HepG2 (cell line): ENCODE results near the gene LGALS3. TPM values are rescaled to one million over a fixed set of nuclear protein-coding genes. Genes with fewer than 3 reads are reported as not detected.
A peak's percentile ranks its signal among the peaks of the same experiment; 100 is the strongest.

ENCODE experiments used
- ATAD3A ChIP-seq: sonication (generic); formaldehyde crosslinking; IDR thresholded peaks from 2 replicates; pipeline ENCODE4 v1.4.0; 2020; ENCODE audit warnings: missing genetic modification reagents
- BORCS8-MEF2B ChIP-seq: sonication (generic); formaldehyde crosslinking; IDR thresholded peaks from 2 replicates; pipeline ENCODE4 v1.8.0; 2022; ENCODE audit warnings: mild to moderate bottlenecking, missing genetic modification reagents
- EP300 ChIP-seq, 3 experiments: sonication (generic) in 1 of 3; formaldehyde crosslinking in 1 of 3; IDR thresholded peaks; 2 replicates each; pipeline versions ENCODE4 v1.5.1 to v1.6.1; 2011 to 2020; ENCODE audit warnings: low read depth in 2 of 3, low read length in 2 of 3, borderline replicate concordance in 1 of 3, improper control_type of control experiment in 1 of 3, mild to moderate bottlenecking in 1 of 3, missing genetic modification reagents in 1 of 3, moderate library complexity in 1 of 3
- JUNB ChIP-seq: sonication (generic); formaldehyde crosslinking; IDR thresholded peaks from 2 replicates; pipeline ENCODE4 v1.8.0; 2022; ENCODE audit warnings: missing genetic modification reagents, mild to moderate bottlenecking, borderline replicate concordance
- KDM5B ChIP-seq: sonication (generic); formaldehyde crosslinking; IDR thresholded peaks from 2 replicates; pipeline ENCODE4 v1.4.0; 2020; ENCODE audit warnings: missing genetic modification reagents, mild to moderate bottlenecking, borderline replicate concordance
- KLF6 ChIP-seq: IDR thresholded peaks from 2 replicates; pipeline ENCODE4 v1.8.0; 2016; ENCODE audit warnings: missing biosample characterization, missing genetic modification reagents
- NFKB2 ChIP-seq: sonication (generic); formaldehyde crosslinking; IDR thresholded peaks from 2 replicates; pipeline ENCODE4 v1.4.0; 2020; ENCODE audit warnings: missing genetic modification reagents, borderline replicate concordance
- ZMYM3 ChIP-seq: sonication (generic); formaldehyde crosslinking; IDR thresholded peaks from 2 replicates; pipeline ENCODE4 v1.5.1; 2020; ENCODE audit warnings: mild to moderate bottlenecking, missing genetic modification reagents
- ZNF282 ChIP-seq: fragments of 450-650 bp; IDR thresholded peaks from 2 replicates; pipeline ENCODE4 v1.6.1; 2018; ENCODE audit not compliant: partially characterized antibody
- ZNF605 ChIP-seq: sonication (generic); formaldehyde crosslinking; IDR thresholded peaks from 2 replicates; pipeline ENCODE4 v1.8.0; 2022; ENCODE audit warnings: mild to moderate bottlenecking, missing genetic modification reagents
- ZNF670 ChIP-seq: sonication (generic); formaldehyde crosslinking; IDR thresholded peaks from 2 replicates; pipeline ENCODE4 v1.8.0; 2022; ENCODE audit warnings: mild to moderate bottlenecking, missing genetic modification reagents, borderline replicate concordance
- ZNF83 ChIP-seq: sonication (generic); formaldehyde crosslinking; IDR thresholded peaks from 2 replicates; pipeline ENCODE4 v1.4.0; 2020; ENCODE audit warnings: missing genetic modification reagents, mild to moderate bottlenecking, borderline replicate concordance
- ZSCAN20 ChIP-seq: sonication (generic); formaldehyde crosslinking; IDR thresholded peaks from 2 replicates; pipeline ENCODE4 v1.4.0; 2020; ENCODE audit warnings: missing genetic modification reagents, mild to moderate bottlenecking, borderline replicate concordance
- ZSCAN21 ChIP-seq: sonication (generic); formaldehyde crosslinking; IDR thresholded peaks from 2 replicates; pipeline ENCODE4 v1.8.0; 2022; ENCODE audit warnings: mild to moderate bottlenecking, missing genetic modification reagents, moderate library complexity, borderline replicate concordance
- polyA plus RNA-seq, 8 experiments: library from polyadenylated mRNA; depleted of rRNA in 3 of 8; stranded (reverse) in 7 of 8; unstranded in 1 of 8; fragments of >200 nt; fragmentation: Illumina TruSeq in 4 of 8; extraction: Trizol in 4 of 8; gene quantifications; 2 replicates each; pipeline versions ENCODE4 v1.2.1 to v1.2.3, GENCODE V29; 2011 to 2016; ENCODE audit warnings: low read depth in 4 of 8, missing spikeins in 1 of 8, mixed read lengths in 1 of 8; ENCODE audit not compliant: insufficient read depth in 1 of 8
- total RNA-seq, 5 experiments: library from RNA; depleted of rRNA; stranded (reverse); fragments of >200 nt; fragmentation: Illumina TruSeq; extraction: Trizol; gene quantifications; 2 replicates each; pipeline ENCODE4 v1.2.3, GENCODE V29; 2016; ENCODE audit warnings: low read depth in 1 of 5
- TF ChIP-seq, protein P1 (sequence below): sonication (generic); formaldehyde crosslinking; IDR thresholded peaks from 2 replicates; pipeline ENCODE4 v1.5.0; 2020; ENCODE audit warnings: mild to moderate bottlenecking, missing genetic modification reagents, borderline replicate concordance
- TF ChIP-seq, protein P2 (sequence below), 2 experiments: sonication (generic) in 1 of 2; formaldehyde crosslinking in 1 of 2; IDR thresholded peaks; 2 replicates each; pipeline versions ENCODE4 v1.4.0 to v1.6.1; 2018 to 2020; ENCODE audit warnings: missing genetic modification reagents in 2 of 2, borderline replicate concordance in 1 of 2, low read depth in 1 of 2, mild to moderate bottlenecking in 1 of 2, missing biosample characterization in 1 of 2
- TF ChIP-seq, protein P3 (sequence below): fragments of 450-650 bp; IDR thresholded peaks from 2 replicates; pipeline ENCODE4 v1.6.1; 2016
- TF ChIP-seq, protein P4 (sequence below): sonication (generic); formaldehyde crosslinking; IDR thresholded peaks from 2 replicates; pipeline ENCODE4 v1.4.0; 2020; ENCODE audit warnings: missing genetic modification reagents

LGALS3 gene
- total and polyA plus RNA-seq, 2 of the 13 experiments (the other 11 are each of a cell fraction or from before 2014, with no cell fraction given): 5.0 to 97.4 TPM

DNA sequence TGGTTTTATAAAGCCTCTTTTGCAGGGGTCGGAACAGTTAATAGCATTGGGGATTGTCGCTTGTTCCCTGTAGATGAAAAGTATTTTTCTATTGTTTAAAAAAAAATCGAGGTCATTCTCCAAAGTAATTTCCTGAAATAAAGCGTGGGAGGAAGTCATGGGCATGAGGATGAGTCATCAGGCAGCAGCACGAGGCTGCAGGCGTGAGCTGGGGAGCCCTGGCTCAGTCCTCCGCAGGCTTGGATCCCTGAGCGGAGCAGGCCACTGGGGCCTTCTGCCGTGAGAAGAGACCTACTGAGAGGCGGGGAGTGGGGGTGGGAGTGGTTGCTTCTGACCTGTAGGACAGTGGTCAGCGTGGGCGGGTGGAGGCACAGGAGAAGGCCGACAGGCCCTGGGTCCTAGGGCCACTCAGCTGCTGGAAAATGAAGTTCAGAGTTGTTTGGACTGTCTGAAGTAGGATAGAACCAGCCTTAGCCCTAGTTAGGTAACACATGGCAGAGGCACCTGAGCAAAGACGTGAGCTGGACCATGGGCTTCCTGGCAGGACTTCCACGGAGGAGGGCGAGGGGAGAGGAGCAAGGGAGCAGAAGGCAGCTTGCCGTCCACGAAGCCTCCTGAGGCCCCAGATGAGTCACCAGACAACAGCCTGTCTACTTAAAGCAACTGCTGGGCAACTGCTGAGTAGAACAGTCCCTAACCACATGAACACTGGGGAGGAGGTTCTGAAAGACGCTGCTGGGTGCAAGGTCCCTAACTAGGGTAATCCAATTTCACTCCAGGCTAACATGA lies 21.1 kb upstream of the LGALS3 start (continued):
- peak in 1 of 2 experiments; percentile 38; a peak in 1 of 4 replicates for TF ChIP-seq EP300 (IDR thresholded peaks at IDR 0.05; ENCODE audit: low read depth in 2 of 2, low read length in 2 of 2)
- no peak; the same call in none of the 2 replicates for TF ChIP-seq EP300 (CRISPR knock-in tag; IDR thresholded peaks at IDR 0.05; ENCODE audit: borderline replicate concordance)
- TF ChIP-seq, protein P1, sequence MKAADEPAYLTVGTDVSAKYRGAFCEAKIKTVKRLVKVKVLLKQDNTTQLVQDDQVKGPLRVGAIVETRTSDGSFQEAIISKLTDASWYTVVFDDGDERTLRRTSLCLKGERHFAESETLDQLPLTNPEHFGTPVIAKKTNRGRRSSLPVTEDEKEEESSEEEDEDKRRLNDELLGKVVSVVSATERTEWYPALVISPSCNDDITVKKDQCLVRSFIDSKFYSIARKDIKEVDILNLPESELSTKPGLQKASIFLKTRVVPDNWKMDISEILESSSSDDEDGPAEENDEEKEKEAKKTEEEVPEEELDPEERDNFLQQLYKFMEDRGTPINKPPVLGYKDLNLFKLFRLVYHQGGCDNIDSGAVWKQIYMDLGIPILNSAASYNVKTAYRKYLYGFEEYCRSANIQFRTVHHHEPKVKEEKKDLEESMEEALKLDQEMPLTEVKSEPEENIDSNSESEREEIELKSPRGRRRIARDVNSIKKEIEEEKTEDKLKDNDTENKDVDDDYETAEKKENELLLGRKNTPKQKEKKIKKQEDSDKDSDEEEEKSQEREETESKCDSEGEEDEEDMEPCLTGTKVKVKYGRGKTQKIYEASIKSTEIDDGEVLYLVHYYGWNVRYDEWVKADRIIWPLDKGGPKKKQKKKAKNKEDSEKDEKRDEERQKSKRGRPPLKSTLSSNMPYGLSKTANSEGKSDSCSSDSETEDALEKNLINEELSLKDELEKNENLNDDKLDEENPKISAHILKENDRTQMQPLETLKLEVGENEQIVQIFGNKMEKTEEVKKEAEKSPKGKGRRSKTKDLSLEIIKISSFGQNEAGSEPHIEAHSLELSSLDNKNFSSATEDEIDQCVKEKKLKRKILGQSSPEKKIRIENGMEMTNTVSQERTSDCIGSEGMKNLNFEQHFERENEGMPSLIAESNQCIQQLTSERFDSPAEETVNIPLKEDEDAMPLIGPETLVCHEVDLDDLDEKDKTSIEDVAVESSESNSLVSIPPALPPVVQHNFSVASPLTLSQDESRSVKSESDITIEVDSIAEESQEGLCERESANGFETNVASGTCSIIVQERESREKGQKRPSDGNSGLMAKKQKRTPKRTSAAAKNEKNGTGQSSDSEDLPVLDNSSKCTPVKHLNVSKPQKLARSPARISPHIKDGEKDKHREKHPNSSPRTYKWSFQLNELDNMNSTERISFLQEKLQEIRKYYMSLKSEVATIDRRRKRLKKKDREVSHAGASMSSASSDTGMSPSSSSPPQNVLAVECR (CRISPR knock-in tag): peak; percentile 50; the same call in 1 of the 2 replicates
- TF ChIP-seq, protein P2, sequence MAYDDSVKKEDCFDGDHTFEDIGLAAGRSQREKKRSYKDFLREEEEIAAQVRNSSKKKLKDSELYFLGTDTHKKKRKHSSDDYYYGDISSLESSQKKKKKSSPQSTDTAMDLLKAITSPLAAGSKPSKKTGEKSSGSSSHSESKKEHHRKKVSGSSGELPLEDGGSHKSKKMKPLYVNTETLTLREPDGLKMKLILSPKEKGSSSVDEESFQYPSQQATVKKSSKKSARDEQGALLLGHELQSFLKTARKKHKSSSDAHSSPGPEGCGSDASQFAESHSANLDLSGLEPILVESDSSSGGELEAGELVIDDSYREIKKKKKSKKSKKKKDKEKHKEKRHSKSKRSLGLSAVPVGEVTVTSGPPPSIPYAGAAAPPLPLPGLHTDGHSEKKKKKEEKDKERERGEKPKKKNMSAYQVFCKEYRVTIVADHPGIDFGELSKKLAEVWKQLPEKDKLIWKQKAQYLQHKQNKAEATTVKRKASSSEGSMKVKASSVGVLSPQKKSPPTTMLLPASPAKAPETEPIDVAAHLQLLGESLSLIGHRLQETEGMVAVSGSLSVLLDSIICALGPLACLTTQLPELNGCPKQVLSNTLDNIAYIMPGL (CRISPR knock-in tag; IDR thresholded peaks at IDR 0.05; ENCODE audit: borderline replicate concordance in 1 of 2, low read depth in 1 of 2): peak in 1 of 2 experiments; percentile 65; a peak in 2 of 4 replicates
- peak; percentile 58; the same call in 1 of the 2 replicates for TF ChIP-seq ZNF605 (CRISPR knock-in tag)
- TF ChIP-seq, protein P3, sequence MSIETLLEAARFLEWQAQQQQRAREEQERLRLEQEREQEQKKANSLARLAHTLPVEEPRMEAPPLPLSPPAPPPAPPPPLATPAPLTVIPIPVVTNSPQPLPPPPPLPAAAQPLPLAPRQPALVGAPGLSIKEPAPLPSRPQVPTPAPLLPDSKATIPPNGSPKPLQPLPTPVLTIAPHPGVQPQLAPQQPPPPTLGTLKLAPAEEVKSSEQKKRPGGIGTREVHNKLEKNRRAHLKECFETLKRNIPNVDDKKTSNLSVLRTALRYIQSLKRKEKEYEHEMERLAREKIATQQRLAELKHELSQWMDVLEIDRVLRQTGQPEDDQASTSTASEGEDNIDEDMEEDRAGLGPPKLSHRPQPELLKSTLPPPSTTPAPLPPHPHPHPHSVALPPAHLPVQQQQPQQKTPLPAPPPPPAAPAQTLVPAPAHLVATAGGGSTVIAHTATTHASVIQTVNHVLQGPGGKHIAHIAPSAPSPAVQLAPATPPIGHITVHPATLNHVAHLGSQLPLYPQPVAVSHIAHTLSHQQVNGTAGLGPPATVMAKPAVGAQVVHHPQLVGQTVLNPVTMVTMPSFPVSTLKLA: peak; percentile 44; the same call in 1 of the 2 replicates
- peak; percentile 92; the same call in 1 of the 2 replicates for TF ChIP-seq NFKB2 (CRISPR knock-in tag)
- TF ChIP-seq ATAD3A (CRISPR knock-in tag): no peak
- peak; percentile 69 for TF ChIP-seq ZSCAN21 (CRISPR knock-in tag)
- TF ChIP-seq, protein P4, sequence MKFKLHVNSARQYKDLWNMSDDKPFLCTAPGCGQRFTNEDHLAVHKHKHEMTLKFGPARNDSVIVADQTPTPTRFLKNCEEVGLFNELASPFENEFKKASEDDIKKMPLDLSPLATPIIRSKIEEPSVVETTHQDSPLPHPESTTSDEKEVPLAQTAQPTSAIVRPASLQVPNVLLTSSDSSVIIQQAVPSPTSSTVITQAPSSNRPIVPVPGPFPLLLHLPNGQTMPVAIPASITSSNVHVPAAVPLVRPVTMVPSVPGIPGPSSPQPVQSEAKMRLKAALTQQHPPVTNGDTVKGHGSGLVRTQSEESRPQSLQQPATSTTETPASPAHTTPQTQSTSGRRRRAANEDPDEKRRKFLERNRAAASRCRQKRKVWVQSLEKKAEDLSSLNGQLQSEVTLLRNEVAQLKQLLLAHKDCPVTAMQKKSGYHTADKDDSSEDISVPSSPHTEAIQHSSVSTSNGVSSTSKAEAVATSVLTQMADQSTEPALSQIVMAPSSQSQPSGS: peak; percentile 38; the same call in 1 of the 2 replicates
- peak; percentile 88 for TF ChIP-seq JUNB
- TF ChIP-seq ZNF670: peak; percentile 94
- peak; percentile 79 for TF ChIP-seq BORCS8-MEF2B (CRISPR knock-in tag)
- TF ChIP-seq KDM5B (CRISPR knock-in tag): peak; percentile 92; the same call in 1 of the 2 replicates
- 0 out of 2 replicates have a peak, but pooled peaks have one; percentile 61 for TF ChIP-seq KLF6
- TF ChIP-seq ZSCAN20 (CRISPR knock-in tag): peak; percentile 64
- no peak for TF ChIP-seq ZNF282
- TF ChIP-seq ZNF83: peak; percentile 86; the same call in 1 of the 2 replicates
- TF ChIP-seq ZMYM3 (CRISPR knock-in tag): peak; percentile 89
